A673 (cell line): ENCODE results near the gene DCANP1. TPM values are rescaled to one million over a fixed set of nuclear protein-coding genes. Genes with fewer than 3 reads are reported as not detected.

Experiments used
- BruUV-seq: library from RNA; stranded (reverse); fragments of 400-500 nt; replicated peaks from 2 replicates; lab custom pipeline; 2021; lab: Mats Ljungman, UMichigan
- CTCF ChIA-PET: fragments of 300-600 bp; sonication (Branson Sonifier 250); formaldehyde crosslinking; loops from one replicate; lab custom pipeline; 2022; ENCODE audit warnings: antibody characterized with exemption; lab: Charles Lee
- POLR2A ChIA-PET: fragments of 300-600 bp; sonication (Branson Sonifier 250); formaldehyde crosslinking; loops from one replicate; lab custom pipeline; 2022; ENCODE audit warnings: antibody characterized with exemption; ENCODE audit not compliant: low non-redundant PET; lab: Charles Lee
- DNase-seq: peaks from one replicate; pipeline ENCODE4 v3.0.0-alpha.2; 2015; ENCODE audit warnings: low spot score
- H3K27ac ChIP-seq: fragments of 200-600 bp; sonication (generic); 2 replicates; pipeline ENCODE4 v1.5.1; 2016; ENCODE audit warnings: mixed run types, low read depth, mild to moderate bottlenecking, mixed read lengths, antibody characterized with exemption, low read length; ENCODE audit not compliant: poor library complexity, severe bottlenecking
- H3K27me3 ChIP-seq: fragments of 200-600 bp; sonication (generic); replicated peaks from 2 replicates; pipeline ENCODE4 v1.6.1; 2017; ENCODE audit warnings: mixed run types, low read depth, mild to moderate bottlenecking, mixed read lengths, antibody characterized with exemption, low read length; ENCODE audit not compliant: insufficient read depth, poor library complexity
- H3K36me3 ChIP-seq: fragments of 200-600 bp; sonication (generic); 2 replicates; pipeline ENCODE4 v1.6.1; 2016; ENCODE audit warnings: mixed run types, mild to moderate bottlenecking, mixed read lengths, antibody characterized with exemption, low read length; ENCODE audit not compliant: insufficient read depth, poor library complexity, severe bottlenecking
- H3K4me1 ChIP-seq: fragments of 200-600 bp; sonication (generic); 2 replicates; pipeline ENCODE4 v1.6.1; 2017; ENCODE audit warnings: mixed run types, mild to moderate bottlenecking, mixed read lengths, antibody characterized with exemption, low read length; ENCODE audit not compliant: insufficient read depth, poor library complexity, severe bottlenecking
- H3K4me3 ChIP-seq: fragments of 200-600 bp; sonication (generic); 2 replicates; pipeline ENCODE4 v1.5.1; 2016; ENCODE audit warnings: low read depth, mixed run types, mild to moderate bottlenecking, mixed read lengths, low read length; ENCODE audit not compliant: poor library complexity, severe bottlenecking
- H3K9me3 ChIP-seq: fragments of 200-600 bp; sonication (generic); 2 replicates; pipeline ENCODE4 v1.6.1; 2016; ENCODE audit warnings: mixed run types, low read depth, mild to moderate bottlenecking, mixed read lengths, antibody characterized with exemption, low read length; ENCODE audit not compliant: poor library complexity, severe bottlenecking
- EZH2 ChIP-seq: fragments of 200-600 bp; sonication (generic); IDR thresholded peaks from 2 replicates; pipeline ENCODE4 v1.6.1; 2017; ENCODE audit warnings: borderline replicate concordance, low read depth, mild to moderate bottlenecking, mixed read lengths, antibody characterized with exemption, low read length; ENCODE audit not compliant: poor library complexity, severe bottlenecking
- intact Hi-C: fragments of 100-400 bp; cut with micrococcal nuclease; formaldehyde crosslinking; loops from one replicate; pipeline ENCODE4 v1.10.0; 2022; ENCODE audit not compliant: unreplicated experiment
- total RNA-seq: library from RNA; stranded (reverse); gene quantifications from 2 replicates; pipeline ENCODE4 v1.2.3, GENCODE V29; 2021
- TF ChIP-seq, protein P1 (sequence below): fragments of 300-800, 200-600 bp; sonication (generic); conservative IDR thresholded peaks from 2 replicates; pipeline ENCODE4 v1.5.1; 2017; ENCODE audit warnings: low read depth, mild to moderate bottlenecking, antibody characterized with exemption, low read length, moderate library complexity, mixed read lengths

Gene DCANP1
- total RNA-seq, 1 experiment from 2014 or later, result not detected

DNA sequence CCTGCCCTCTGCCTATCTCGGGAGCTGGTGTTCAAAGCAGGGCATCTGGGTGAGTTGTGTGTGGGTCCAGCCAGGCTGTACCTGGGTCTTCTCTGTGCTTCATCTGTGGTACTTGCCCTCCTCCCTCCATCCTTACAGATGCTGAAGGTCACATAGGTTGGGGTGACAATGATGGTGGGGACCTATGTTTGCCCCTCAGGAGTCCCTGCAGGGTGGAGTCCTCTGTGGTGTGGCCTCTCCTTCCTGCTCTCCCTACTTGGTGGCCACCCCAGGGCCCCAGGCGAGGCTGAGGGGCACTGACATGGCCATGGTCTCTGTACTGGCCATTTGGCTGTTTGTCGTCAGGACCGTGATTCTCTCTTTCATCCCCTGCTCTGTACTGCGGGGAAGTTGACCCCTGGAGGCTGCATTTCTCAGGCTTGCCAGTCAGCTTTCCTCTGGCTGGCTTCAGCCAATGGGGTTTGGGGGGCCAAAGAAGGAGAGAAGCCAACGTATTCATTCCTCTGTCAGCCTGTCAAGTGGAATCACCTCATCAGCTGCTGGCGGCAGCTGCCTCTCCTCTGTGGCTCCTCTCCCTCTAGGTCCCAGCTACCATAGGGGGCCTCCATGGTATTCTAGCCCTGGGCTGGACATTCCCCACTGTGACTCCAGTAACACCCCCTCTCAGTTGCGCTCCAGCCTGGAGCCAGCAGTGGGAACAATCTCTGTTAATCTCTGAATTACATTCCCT is 4.6 kb downstream of the DCANP1 start:
- DNase-seq, result no peak
- intact Hi-C loops, result no loop called here
- no peak for TF ChIP-seq EZH2
- TF ChIP-seq, protein P1, sequence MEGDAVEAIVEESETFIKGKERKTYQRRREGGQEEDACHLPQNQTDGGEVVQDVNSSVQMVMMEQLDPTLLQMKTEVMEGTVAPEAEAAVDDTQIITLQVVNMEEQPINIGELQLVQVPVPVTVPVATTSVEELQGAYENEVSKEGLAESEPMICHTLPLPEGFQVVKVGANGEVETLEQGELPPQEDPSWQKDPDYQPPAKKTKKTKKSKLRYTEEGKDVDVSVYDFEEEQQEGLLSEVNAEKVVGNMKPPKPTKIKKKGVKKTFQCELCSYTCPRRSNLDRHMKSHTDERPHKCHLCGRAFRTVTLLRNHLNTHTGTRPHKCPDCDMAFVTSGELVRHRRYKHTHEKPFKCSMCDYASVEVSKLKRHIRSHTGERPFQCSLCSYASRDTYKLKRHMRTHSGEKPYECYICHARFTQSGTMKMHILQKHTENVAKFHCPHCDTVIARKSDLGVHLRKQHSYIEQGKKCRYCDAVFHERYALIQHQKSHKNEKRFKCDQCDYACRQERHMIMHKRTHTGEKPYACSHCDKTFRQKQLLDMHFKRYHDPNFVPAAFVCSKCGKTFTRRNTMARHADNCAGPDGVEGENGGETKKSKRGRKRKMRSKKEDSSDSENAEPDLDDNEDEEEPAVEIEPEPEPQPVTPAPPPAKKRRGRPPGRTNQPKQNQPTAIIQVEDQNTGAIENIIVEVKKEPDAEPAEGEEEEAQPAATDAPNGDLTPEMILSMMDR, result no peak
- ChIA-PET POLR2A (no interaction called here), CTCF (no interaction called here)
- Histone ChIP-seq H3K27ac (no peak overlapping the region), H3K4me3 (no peak overlapping the region), H3K9me3 (no peaks in the 10 kb centered on the region), H3K36me3 (no peaks in the 10 kb centered on the region), H3K4me1 (no peaks in the 10 kb centered on the region), H3K27me3 (no peaks in the 10 kb centered on the region)
- no TSS peak for BruUV-seq

DNA sequence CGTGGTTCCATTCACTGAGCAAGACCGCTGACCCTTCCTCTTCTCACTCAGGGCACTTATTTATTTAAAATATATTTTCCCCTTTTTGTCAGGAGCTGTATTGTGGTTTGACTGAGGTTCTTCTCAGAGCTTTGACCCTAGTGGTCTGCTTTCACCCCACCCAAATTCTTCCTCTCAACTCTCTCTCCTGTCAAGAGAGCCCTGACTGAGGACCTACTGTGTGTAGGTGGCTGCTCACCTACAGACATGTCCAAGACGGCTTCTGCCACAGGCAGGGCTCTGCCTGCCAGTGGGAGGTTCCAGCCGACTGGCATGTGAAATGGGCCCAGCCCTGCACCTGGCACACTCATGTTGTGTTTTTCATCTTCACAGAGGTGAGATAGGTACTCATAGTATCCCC is 5.2 kb downstream of the DCANP1 start:
- TF ChIP-seq, protein P1, result no peak
- TF ChIP-seq EZH2, result no peak
- Histone ChIP-seq H3K36me3 (no peaks in the 10 kb centered on the region), H3K27me3 (no peaks in the 10 kb centered on the region), H3K27ac (no peak overlapping the region), H3K4me1 (no peaks in the 10 kb centered on the region), H3K9me3 (no peaks in the 10 kb centered on the region), H3K4me3 (no peak overlapping the region)
- CTCF ChIA-PET, result no interaction called here
- no TSS peak for BruUV-seq
- intact Hi-C loops, result no loop called here
- POLR2A ChIA-PET, result no interaction called here
- no peak for DNase-seq

DNA sequence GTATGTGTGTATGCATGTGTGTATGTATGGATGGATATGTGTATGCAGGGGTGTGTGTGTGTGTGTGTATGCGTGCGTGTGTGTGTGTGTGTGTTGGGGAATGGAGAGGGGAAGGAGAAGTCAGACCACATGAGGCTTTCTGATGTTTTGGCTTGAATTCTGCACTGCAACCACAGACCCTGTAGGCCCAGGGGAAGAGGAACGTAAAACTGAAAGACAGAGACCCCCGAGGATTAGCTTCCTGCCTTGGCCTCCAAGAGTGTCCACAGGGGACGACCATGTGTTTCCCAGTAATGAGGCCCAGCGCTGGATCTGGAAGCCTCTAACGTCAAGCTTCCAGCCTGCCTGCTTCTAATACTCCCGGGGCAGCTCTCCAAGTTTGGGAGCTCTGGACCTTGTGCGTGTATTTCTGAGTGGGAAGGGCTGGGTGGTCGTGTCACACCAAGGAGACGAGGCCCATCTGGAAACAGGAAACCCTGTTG is 5.8 kb downstream of the DCANP1 start:
- ChIA-PET CTCF (no interaction called here), POLR2A (no interaction called here)
- Histone ChIP-seq H3K4me1 (no peaks in the 10 kb centered on the region), H3K9me3 (no peaks in the 10 kb centered on the region), H3K27me3 (no peaks in the 10 kb centered on the region), H3K36me3 (no peaks in the 10 kb centered on the region), H3K4me3 (no peak overlapping the region), H3K27ac (no peak overlapping the region)
- TF ChIP-seq, protein P1, result no peak
- no peak for TF ChIP-seq EZH2
- no peak for DNase-seq
- no TSS peak for BruUV-seq
- intact Hi-C loops, result no loop called here
